A549 (cell line): ENCODE measurements around the gene BFSP2. TPM values are rescaled to one million over a fixed set of nuclear protein-coding genes. Genes with fewer than 3 reads are reported as not detected.

Experiments
- ATAC-seq, 2 experiments: fragments of 200-7000 bp in 1 of 2; fragments of >200 bp in 1 of 2; cut with Nextera tagmentation in 1 of 2; cut with Tn5 transposase in 1 of 2; 3 replicates each; pipeline versions ENCODE4 v1.8.0 to v1.9.1; 2018 to 2020; ENCODE audit warnings: mild to moderate bottlenecking in 1 of 2, moderate library complexity in 1 of 2
- CTCF ChIA-PET: fragments of 300-600 bp; sonication (Branson Sonifier 250); formaldehyde crosslinking; extraction: SDS; loops from one replicate; lab custom pipeline; 2021; ENCODE audit warnings: antibody characterized with exemption, inconsistent platforms; lab: Yijun Ruan, JAX
- POLR2A ChIA-PET: fragments of 350-600 bp; formaldehyde crosslinking; extraction: SDS; loops from one replicate; lab custom pipeline; 2021; ENCODE audit warnings: antibody characterized with exemption, inconsistent platforms; lab: Yijun Ruan, JAX
- DNase-seq, 2 experiments: peaks; one replicate each; pipeline versions ENCODE4 v3.0.0 to v3.0.0-alpha.2; 2011 to 2016; ENCODE audit warnings: low read depth in 1 of 2, low spot score in 1 of 2
- FAIRE-seq: peaks from 2 replicates; lab custom pipeline; 2011; peaks lifted over from hg19 to GRCh38; lab: Jason Lieb, UNC
- H3K27ac ChIP-seq, 2 experiments: fragments of >200 bp; sonication (Bioruptor Twin); formaldehyde crosslinking; 3 replicates each; pipeline ENCODE4 v1.5.1; 2016 to 2017
- H3K4me1 ChIP-seq: fragments of >200 bp; sonication (Bioruptor Twin); formaldehyde crosslinking; 3 replicates; pipeline ENCODE4 v1.6.1; 2016
- H3K4me2 ChIP-seq: fragments of >200 bp; sonication (Bioruptor Twin); formaldehyde crosslinking; 3 replicates; pipeline ENCODE4 v1.6.1; 2016
- H3K4me3 ChIP-seq: fragments of >200 bp; sonication (Bioruptor Twin); formaldehyde crosslinking; 3 replicates; pipeline ENCODE4 v1.5.1; 2016
- H3K9me3 ChIP-seq: fragments of >200 bp; sonication (Bioruptor Twin); formaldehyde crosslinking; 3 replicates; pipeline ENCODE4 v1.6.1; 2016
- CHD2 ChIP-seq: fragments of 150-350 bp; IDR thresholded peaks from 2 replicates; pipeline ENCODE4 v1.6.1; 2014; ENCODE audit warnings: low read length; ENCODE audit not compliant: partially characterized antibody
- CTCF ChIP-seq: fragments of >200 bp; sonication (Bioruptor Twin); formaldehyde crosslinking; IDR thresholded peaks from 3 replicates; pipeline ENCODE4 v1.5.1; 2016
- EHF ChIP-seq: fragments of 250-450 bp; sonication (Bioruptor Pico); IDR thresholded peaks from 2 replicates; pipeline ENCODE4 v1.5.0; 2020; ENCODE audit warnings: mild to moderate bottlenecking
- EHMT2 ChIP-seq: fragments of 200-600 bp; sonication (generic); IDR thresholded peaks from 2 replicates; pipeline ENCODE4 v1.6.1; 2016; ENCODE audit warnings: antibody characterized with exemption, low read depth, mild to moderate bottlenecking, moderate library complexity
- EP300 ChIP-seq, 2 experiments: fragments of >200 bp; sonication (Bioruptor Twin); formaldehyde crosslinking; IDR thresholded peaks; 2 replicates in 1 of 2; 3 replicates in 1 of 2; pipeline ENCODE4 v1.6.1; 2016 to 2017
- ESRRA ChIP-seq: fragments of 150-350 bp; IDR thresholded peaks from 2 replicates; pipeline ENCODE4 v1.6.1; 2014; ENCODE audit warnings: mild to moderate bottlenecking, low read length, borderline replicate concordance
- FOSB ChIP-seq: fragments of 250-450 bp; sonication (Bioruptor Pico); IDR thresholded peaks from 2 replicates; pipeline ENCODE4 v1.5.0; 2020; ENCODE audit warnings: mild to moderate bottlenecking, moderate library complexity
- FOSL2 ChIP-seq, 2 experiments: fragments of 450-650 bp in 1 of 2; fragments of >200 bp in 1 of 2; sonication (Bioruptor Twin) in 1 of 2; formaldehyde crosslinking; IDR thresholded peaks; 2 replicates each; pipeline versions ENCODE4 v1.5.0 to v1.6.1; 2016 to 2020; ENCODE audit warnings: mild to moderate bottlenecking in 1 of 2, moderate library complexity in 1 of 2
- FOXS1 ChIP-seq: fragments of 250-450 bp; sonication (Bioruptor Pico); IDR thresholded peaks from 2 replicates; pipeline ENCODE4 v1.5.0; 2020; ENCODE audit warnings: mild to moderate bottlenecking, moderate library complexity
- GATA3 ChIP-seq: IDR thresholded peaks from 2 replicates; pipeline ENCODE4 v1.6.1; 2012; ENCODE audit warnings: borderline replicate concordance
- HDAC2 ChIP-seq: fragments of 200-600 bp; sonication (generic); IDR thresholded peaks from 2 replicates; pipeline ENCODE4 v1.6.1; 2016
- HEYL ChIP-seq: fragments of 250-450 bp; sonication (Bioruptor Pico); IDR thresholded peaks from 2 replicates; pipeline ENCODE4 v1.8.0; 2021; ENCODE audit warnings: mild to moderate bottlenecking, moderate library complexity
- HOXA7 ChIP-seq: fragments of 250-450 bp; sonication (Bioruptor Pico); IDR thresholded peaks from 2 replicates; pipeline ENCODE4 v1.5.0; 2020; ENCODE audit warnings: mild to moderate bottlenecking, moderate library complexity
- HOXB13 ChIP-seq: fragments of 250-450 bp; sonication (Bioruptor Pico); IDR thresholded peaks from 2 replicates; pipeline ENCODE4 v1.5.0; 2020; ENCODE audit warnings: low read depth, mild to moderate bottlenecking, moderate library complexity
- JUNB ChIP-seq: fragments of >200 bp; sonication (Bioruptor Twin); formaldehyde crosslinking; IDR thresholded peaks from 2 replicates; pipeline ENCODE4 v1.6.1; 2016
- KDM5A ChIP-seq: fragments of 200-600 bp; sonication (generic); IDR thresholded peaks from 2 replicates; pipeline ENCODE4 v1.6.1; 2016; ENCODE audit warnings: antibody characterized with exemption, mild to moderate bottlenecking
- MAFK ChIP-seq: fragments of 450-650 bp; IDR thresholded peaks from 2 replicates; pipeline ENCODE4 v1.6.1; 2014; ENCODE audit not compliant: partially characterized antibody
- MAX ChIP-seq: IDR thresholded peaks from 2 replicates; pipeline ENCODE4 v1.6.1; 2012
- MAZ ChIP-seq: fragments of 150-350 bp; IDR thresholded peaks from 2 replicates; pipeline ENCODE4 v1.6.1; 2014; ENCODE audit warnings: antibody characterized with exemption, low read depth, low read length, borderline replicate concordance
- NFE2L2 ChIP-seq: fragments of 150-350 bp; conservative IDR thresholded peaks from 2 replicates; pipeline ENCODE4 v1.6.1; 2014; ENCODE audit warnings: low read length
- NR3C1 ChIP-seq: fragments of >200 bp; sonication (Bioruptor Twin); formaldehyde crosslinking; IDR thresholded peaks from 3 replicates; pipeline ENCODE4 v1.6.1; 2017
- PBX3 ChIP-seq: IDR thresholded peaks from 2 replicates; pipeline ENCODE4 v1.6.1; 2012
- RAD21 ChIP-seq, 2 experiments: fragments of >200 bp in 1 of 2; sonication (Bioruptor Twin) in 1 of 2; formaldehyde crosslinking in 1 of 2; IDR thresholded peaks in 1 of 2; conservative IDR thresholded peaks in 1 of 2; 2 replicates in 1 of 2; 3 replicates in 1 of 2; pipeline ENCODE4 v1.6.1; 2012 to 2018; ENCODE audit warnings: inconsistent platforms in 1 of 2
- RFX5 ChIP-seq: fragments of 450-650 bp; IDR thresholded peaks from 2 replicates; pipeline ENCODE4 v1.7.1; 2014; ENCODE audit warnings: antibody characterized with exemption, mild to moderate bottlenecking, moderate library complexity
- SREBF2 ChIP-seq: fragments of 450-650 bp; IDR thresholded peaks from 2 replicates; pipeline ENCODE4 v1.6.1; 2014; ENCODE audit warnings: mild to moderate bottlenecking, moderate library complexity
- ZC3H11A ChIP-seq: fragments of 450-650 bp; IDR thresholded peaks from 2 replicates; pipeline ENCODE4 v1.6.1; 2014; ENCODE audit warnings: antibody characterized with exemption, mild to moderate bottlenecking
- ZSCAN20 ChIP-seq: fragments of 250-450 bp; sonication (Bioruptor Pico); IDR thresholded peaks from 2 replicates; pipeline ENCODE4 v1.8.0; 2022; ENCODE audit warnings: mild to moderate bottlenecking, moderate library complexity
- WGBS: methylation state at CpG from one replicate; pipeline ENCODE4 v1.1.6; 2017; ENCODE audit errors: missing lambda C conversion rate; 5-methylcytosine and 5-hydroxymethylcytosine counted together
- polyA plus RNA-seq, 4 experiments: library from polyadenylated mRNA; depleted of rRNA in 3 of 4; stranded (reverse); fragments of >200 nt; fragmentation: RNase III in 1 of 4; extraction: RNeasy Plus Mini Kit Qiagen cat#74134 plus additional on column Dnase treatment in 1 of 4; gene quantifications; 2 replicates in 3 of 4; 3 replicates in 1 of 4; pipeline ENCODE4 v1.2.3, GENCODE V29; 2011 to 2017
- TF ChIP-seq, protein P1 (sequence below): IDR thresholded peaks from 2 replicates; pipeline ENCODE4 v1.6.1; 2012; ENCODE audit warnings: low read depth, borderline replicate concordance

Gene BFSP2
- polyA plus RNA-seq, 2 of the 4 experiments (the other 2 are of a cell fraction), result 0.18 TPM; not detected in 1

DNA sequence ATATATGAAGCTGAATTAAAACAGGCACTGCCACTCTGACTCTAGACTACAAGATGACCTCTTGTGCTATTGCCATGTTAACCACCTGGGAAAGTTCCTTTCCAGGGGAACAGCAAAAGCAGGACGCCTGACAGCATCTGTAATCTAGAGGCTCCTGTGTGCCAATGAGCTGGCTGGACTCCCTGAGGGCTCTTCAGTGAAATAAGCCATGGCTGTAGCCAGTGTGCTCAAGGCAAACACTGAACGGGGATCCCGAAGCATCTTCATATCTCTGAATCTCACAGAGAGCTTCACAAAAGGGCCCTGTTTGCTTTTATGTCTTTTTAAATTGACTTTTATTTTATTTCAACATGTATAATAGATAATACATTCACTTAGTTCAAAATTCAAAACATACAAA lies 57.2 kb downstream of the BFSP2 start:
- ATAC-seq (no peak), DNase-seq (no peak), FAIRE-seq (no peak)
- Histone ChIP-seq H3K9me3 (no peaks in the 10 kb centered on the region), H3K4me3 (no peak overlapping the region), H3K4me2 (no peak overlapping the region), H3K27ac (no peak overlapping the region), H3K4me1 (peaks cover 33% of the 10 kb centered on the region)
- 52% methylated on average over 3 of the region's 3 CpGs for WGBS
- ChIA-PET CTCF (interaction anchor here (0.7 to 1.4 kb wide), 8 partner anchors 8 to 122 kb away, joined by 3 to 6 read pairs (median 3); no protein-coding TSS in a partner anchor), POLR2A (interaction anchor here (1.1 kb wide), 1 partner anchor 116 kb away, joined by 3 read pairs; the partner anchor contains the start of gene CDV3)
- no peak for TF ChIP-seq EHF (CRISPR knock-in tag)
- no peak for TF ChIP-seq HOXB13 (CRISPR knock-in tag)
- TF ChIP-seq EP300 (IDR thresholded peaks at IDR 0.05), result no peak
- no peak for TF ChIP-seq HEYL (CRISPR knock-in tag)
- TF ChIP-seq EHMT2, result no peak
- TF ChIP-seq GATA3, result no peak
- TF ChIP-seq MAZ, result no peak
- no peak for TF ChIP-seq ZSCAN20
- TF ChIP-seq NR3C1, result no peak
- no peak for TF ChIP-seq NFE2L2
- no peak for TF ChIP-seq MAX
- no peak for TF ChIP-seq MAFK
- no peak for TF ChIP-seq HDAC2
- TF ChIP-seq, all 56 proteins: peak for 0

- no peak overlapping the region for H3K27ac ChIP-seq
- whole genome bisulfite sequencing, result 12% methylated on average over 1 of the region's 1 CpG
- CTCF ChIA-PET, result interaction anchor here (0.7 to 1.4 kb wide), 7 partner anchors 10 to 121 kb away, joined by 3 to 6 read pairs (median 3); no protein-coding TSS in a partner anchor
- no peaks in the 10 kb centered on the region for H3K9me3 ChIP-seq
- no peak for TF ChIP-seq NR3C1
- TF ChIP-seq GATA3, result no peak
- no peak for TF ChIP-seq JUNB
- no peak for TF ChIP-seq FOSB (CRISPR knock-in tag)
- no peak for TF ChIP-seq PBX3
- TF ChIP-seq CTCF, result 0 out of 3 replicates have a peak, but pooled peaks have one; percentile 16
- TF ChIP-seq SREBF2, result no peak
- no peak for TF ChIP-seq HOXA7 (CRISPR knock-in tag)
- peak in 1 of 2 experiments; percentile 37; a peak in 1 of 5 replicates for TF ChIP-seq RAD21 (conservative IDR thresholded peaks at IDR 0.05 in 1 of 2, IDR thresholded peaks at IDR 0.05 in 1 of 2)
- no peak for TF ChIP-seq ZC3H11A
- no peak for TF ChIP-seq HDAC2
- no peak for TF ChIP-seq RFX5
- H3K4me1 ChIP-seq, result peaks cover 28% of the 10 kb centered on the region
- POLR2A ChIA-PET, result interaction anchor here (1.1 kb wide), 1 partner anchor 116 kb away, joined by 3 read pairs; the partner anchor contains the start of gene CDV3
- no peak for FAIRE-seq
- peak in 1 of 2 experiments; percentile 59; a peak in 2 of 6 replicates for ATAC-seq
- H3K4me2 ChIP-seq, result no peak overlapping the region
- H3K4me3 ChIP-seq, result no peak overlapping the region
- peak in 1 of 2 experiments; percentile 50 for DNase-seq
Observed at GRCh38 chr3:133457465-133458067, 57.7 kb downstream of the BFSP2 start.

DNA sequence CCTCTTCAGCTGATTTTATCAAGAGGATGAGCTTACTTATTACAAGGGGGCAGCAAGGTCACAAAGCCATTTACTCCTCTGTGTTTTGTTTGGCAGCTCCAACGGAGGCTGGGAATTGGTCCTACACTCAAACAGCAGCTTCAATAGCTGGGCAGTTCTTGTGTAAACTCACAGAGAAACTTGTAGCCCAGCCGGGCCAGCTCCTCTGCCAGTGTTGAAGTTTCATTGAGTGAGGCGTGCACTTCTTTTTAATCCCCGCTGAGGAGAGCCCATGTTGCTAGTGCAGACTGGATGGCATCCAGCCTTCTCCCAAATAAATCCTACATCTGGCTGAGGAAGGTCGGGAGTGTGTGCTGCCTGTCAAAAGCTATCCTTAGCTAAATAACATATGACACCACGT lies 59.5 kb downstream of the BFSP2 start:
- H3K27ac ChIP-seq, result no peak overlapping the region
- CTCF ChIA-PET, result no interaction called here
- TF ChIP-seq, protein P1, sequence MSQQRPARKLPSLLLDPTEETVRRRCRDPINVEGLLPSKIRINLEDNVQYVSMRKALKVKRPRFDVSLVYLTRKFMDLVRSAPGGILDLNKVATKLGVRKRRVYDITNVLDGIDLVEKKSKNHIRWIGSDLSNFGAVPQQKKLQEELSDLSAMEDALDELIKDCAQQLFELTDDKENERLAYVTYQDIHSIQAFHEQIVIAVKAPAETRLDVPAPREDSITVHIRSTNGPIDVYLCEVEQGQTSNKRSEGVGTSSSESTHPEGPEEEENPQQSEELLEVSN, result no peak
- no peak for TF ChIP-seq FOXS1
- no peak for TF ChIP-seq HEYL (CRISPR knock-in tag)
- TF ChIP-seq MAZ, result no peak
- TF ChIP-seq HOXA7 (CRISPR knock-in tag), result no peak
- TF ChIP-seq FOSL2 (IDR thresholded peaks at IDR 0.05), result no peak
- no peak for TF ChIP-seq FOSL2 (CRISPR knock-in tag; IDR thresholded peaks at IDR 0.05)
- no peak for TF ChIP-seq EHMT2
- no peak for TF ChIP-seq NR3C1
- TF ChIP-seq EP300 (IDR thresholded peaks at IDR 0.05), result no peak
- TF ChIP-seq ESRRA, result no peak
- no peak for TF ChIP-seq CHD2
- TF ChIP-seq MAFK, result no peak
- TF ChIP-seq KDM5A, result no peak
- TF ChIP-seq, all 56 proteins: peak for 0
- no peak for FAIRE-seq
- no peak for DNase-seq
- Histone ChIP-seq H3K9me3 (no peaks in the 10 kb centered on the region), H3K4me3 (no peak overlapping the region), H3K4me2 (no peak overlapping the region), H3K4me1 (peaks cover 19% of the 10 kb centered on the region)
- 54% methylated on average over 6 of the region's 6 CpGs for WGBS
- no peak for ATAC-seq
- POLR2A ChIA-PET, result no interaction called here
